ENCODE results near the gene C2CD4B. TPM values are rescaled to one million over a fixed set of nuclear protein-coding genes. Genes with fewer than 3 reads are reported as not detected.

Gene C2CD4B
- total RNA-seq, 2 donors from 2014 or later: 1.1 to 2.0 TPM

DNA sequence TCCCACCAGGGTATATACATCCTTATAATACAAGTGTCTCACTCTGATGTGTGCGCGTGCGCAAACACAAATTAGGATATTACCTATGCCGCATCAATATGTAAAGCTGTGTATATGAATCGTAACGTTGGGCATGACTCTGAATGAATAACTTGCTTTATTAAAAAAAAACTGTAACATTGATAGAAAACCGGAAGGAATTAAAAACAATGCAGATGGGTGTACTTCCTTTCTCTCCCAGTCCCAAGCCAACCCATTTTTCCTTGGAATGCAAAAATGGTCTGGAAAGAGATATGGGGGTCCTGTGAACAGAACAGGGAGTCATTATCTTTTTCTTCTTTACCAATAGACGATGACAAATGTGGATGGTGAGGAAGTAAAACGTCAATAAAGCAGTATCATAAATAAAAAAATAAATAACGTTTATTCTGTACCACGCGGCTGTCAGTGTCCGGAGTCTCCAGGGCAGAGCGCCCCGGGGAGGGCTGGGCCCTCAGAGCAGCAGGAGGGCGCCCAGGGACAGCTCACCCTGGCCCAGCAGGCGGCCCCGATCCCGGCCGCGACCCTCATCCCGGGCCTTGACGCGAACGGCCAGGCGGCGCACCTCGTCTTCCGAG is 1.6 kb downstream of the C2CD4B start:
- DNase-seq (ENCODE audit: low spot score): no peak
- intact Hi-C loops (cut with DNase I): no loop called here

DNA sequence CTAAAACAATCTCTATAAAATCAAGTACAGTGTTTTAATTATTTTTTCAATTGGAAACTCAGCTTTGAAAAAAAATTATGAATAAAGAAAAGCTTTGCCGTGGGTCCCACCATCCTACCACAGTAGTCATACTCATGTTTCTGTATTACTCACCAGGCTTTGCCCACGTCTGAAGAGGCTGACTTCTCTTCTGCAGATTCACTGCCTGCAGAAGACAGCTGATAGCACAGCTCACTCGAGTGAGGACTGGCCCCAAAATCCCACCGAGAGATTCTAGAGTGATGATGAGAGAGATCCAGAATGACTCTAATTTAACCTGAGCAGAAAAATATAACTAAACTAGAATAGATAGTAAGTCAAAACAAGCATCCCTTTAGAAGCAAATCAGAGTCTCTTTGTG is 11.9 kb downstream of the C2CD4B start:
- DNase-seq (ENCODE audit: low spot score): no peak
- intact Hi-C loops (cut with DNase I): loop anchor here in 1 of 2 donors (10.0 kb wide), 1 partner anchor 988 kb away; no protein-coding TSS in a partner anchor

- no peak for DNase-seq (ENCODE audit: low spot score)
- intact Hi-C loops (cut with DNase I): loop anchor here in 1 of 2 donors (10.0 kb wide), 1 partner anchor 986 kb away; no protein-coding TSS in a partner anchor
Measured at GRCh38 chr15:62150445-62150844, 14.6 kb downstream of the C2CD4B start.

- DNase-seq (ENCODE audit: low spot score): no peak
- intact Hi-C loops (cut with DNase I): loop anchor here in 1 of 2 donors (10.0 kb wide), 1 partner anchor 985 kb away; no protein-coding TSS in a partner anchor
Measured at GRCh38 chr15:62149729-62150128, 15.4 kb downstream of the C2CD4B start.

GRCh38 chr15:62147551-62147950 is 17.5 kb downstream of the C2CD4B start:
- intact Hi-C loops (cut with DNase I): no loop called here

DNA sequence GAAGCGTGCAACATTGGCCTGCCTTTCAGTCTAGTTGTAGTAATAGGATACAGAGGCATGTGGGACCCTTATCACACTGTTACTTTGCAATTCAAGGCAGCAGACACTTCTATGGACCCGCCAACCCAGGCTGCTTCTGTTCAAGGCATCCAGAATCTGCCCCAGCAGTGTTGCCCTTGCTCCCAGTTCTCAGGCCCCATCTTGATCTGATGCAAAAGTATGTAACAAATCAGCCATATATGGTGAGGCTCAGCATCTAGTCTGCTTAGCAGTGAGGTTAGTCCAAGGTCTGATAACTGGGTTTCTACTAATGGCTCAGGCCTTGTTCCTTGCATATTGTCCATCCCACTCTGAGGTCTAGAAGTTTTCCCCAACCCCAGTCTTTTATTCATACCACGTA is 17.9 kb downstream of the C2CD4B start:
- DNase-seq (ENCODE audit: low spot score): no peak
- intact Hi-C loops (cut with DNase I): no loop called here

More at GRCh38 chr15:62147551-62147950, 17.5 kb downstream of the C2CD4B start:
- no peak for DNase-seq (ENCODE audit: low spot score)

DNA sequence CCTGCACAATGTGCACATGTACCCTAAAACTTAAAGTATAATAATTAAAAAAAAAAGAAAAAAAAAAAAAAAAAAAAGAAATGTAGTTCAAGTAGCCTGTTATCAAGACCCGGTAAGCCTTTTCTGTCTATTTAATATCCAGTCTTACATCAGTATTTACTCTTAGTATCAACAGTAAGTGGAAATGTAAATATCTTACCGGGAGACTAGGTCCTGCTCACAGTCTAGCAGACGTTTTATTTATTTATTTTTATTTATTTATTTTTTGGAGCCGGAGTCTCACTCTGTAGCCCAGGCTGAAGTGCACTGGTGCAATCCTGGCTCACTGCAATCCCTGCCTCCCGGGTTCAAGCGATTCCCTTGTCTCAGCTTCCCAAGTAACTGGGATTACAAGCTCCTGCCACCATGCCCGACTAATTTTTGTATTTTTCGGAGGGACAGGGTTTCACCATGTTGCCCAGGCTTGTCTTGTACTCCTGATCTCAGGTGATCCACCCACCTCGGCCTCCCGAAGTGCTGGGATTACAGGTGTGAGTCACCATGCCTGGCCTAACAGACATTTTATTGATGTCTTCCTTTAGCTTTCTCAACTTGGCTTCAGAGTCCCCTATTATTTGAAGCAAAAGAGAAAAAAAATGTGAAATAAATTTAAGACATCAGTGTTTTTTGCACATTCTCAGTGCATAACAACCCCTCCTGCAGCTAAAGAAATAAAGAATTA is 19.9 kb downstream of the C2CD4B start:
- DNase-seq (ENCODE audit: low spot score): no peak
- intact Hi-C loops (cut with DNase I): no loop called here

DNA sequence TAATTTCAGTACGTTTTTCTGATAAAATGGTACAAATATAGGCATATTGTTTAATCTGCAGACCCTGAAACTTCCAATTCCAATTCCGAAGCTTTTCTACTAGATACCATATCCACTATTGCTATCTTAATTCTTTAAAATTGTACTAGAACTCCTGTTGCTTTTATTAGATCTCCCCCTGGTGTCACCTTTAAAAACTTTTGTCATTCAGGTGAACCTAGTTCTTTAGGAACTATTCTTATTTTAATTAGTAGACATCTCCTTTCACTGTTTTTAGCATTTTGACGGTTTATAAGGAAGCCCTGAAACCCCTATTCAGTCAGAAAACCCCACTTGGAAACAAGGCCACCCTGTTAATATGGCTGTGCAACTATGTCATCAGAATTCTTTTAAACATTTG is 22.3 kb downstream of the C2CD4B start:
- DNase-seq (ENCODE audit: low spot score): no peak
- intact Hi-C loops (cut with DNase I): no loop called here

GRCh38 chr15:62141643-62142588 is 23.2 kb downstream of the C2CD4B start:
- intact Hi-C loops (cut with DNase I): no loop called here
- no peak for DNase-seq (ENCODE audit: low spot score)

DNA sequence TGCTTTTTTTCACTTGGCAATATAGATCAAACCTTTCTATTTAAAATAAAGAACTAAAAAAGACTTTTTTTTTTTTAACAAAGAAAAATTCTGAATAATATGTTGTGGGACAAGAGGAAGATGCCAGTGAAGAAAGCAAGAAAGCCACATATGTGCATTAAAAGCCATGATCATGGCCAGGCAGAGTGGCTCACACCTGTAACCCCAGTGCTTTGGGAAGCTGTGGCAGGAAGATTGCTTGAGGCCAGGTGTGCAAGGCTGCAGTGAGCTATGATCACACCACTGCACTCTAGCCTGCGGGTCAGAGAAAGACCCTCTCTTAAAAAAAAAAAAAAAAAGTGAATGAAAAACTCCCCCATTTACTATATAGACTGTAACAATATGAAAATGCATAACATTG is 23.9 kb downstream of the C2CD4B start:
- no peak for DNase-seq (ENCODE audit: low spot score)
- intact Hi-C loops (cut with DNase I): no loop called here

DNA sequence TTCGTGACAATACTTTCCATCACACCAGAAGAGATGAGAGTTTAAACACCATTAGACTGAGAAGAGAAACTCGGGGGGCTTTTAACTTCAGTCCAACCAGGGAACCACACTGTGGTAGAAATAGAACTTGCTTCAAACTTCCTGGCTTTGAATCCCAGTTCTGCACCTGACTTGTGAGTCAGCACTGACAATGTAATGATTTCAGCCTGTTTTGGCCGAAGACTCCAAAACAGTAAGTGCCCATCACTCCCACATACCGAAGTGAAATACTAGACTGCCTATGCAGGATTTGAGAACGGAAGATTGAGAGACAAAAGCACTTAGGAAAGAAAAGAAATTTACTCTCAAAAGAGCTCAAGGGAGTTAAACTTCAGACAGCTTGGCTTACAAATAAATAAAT is 27.0 kb downstream of the C2CD4B start:
- intact Hi-C loops (cut with DNase I): no loop called here
- DNase-seq (ENCODE audit: low spot score): no peak

DNA sequence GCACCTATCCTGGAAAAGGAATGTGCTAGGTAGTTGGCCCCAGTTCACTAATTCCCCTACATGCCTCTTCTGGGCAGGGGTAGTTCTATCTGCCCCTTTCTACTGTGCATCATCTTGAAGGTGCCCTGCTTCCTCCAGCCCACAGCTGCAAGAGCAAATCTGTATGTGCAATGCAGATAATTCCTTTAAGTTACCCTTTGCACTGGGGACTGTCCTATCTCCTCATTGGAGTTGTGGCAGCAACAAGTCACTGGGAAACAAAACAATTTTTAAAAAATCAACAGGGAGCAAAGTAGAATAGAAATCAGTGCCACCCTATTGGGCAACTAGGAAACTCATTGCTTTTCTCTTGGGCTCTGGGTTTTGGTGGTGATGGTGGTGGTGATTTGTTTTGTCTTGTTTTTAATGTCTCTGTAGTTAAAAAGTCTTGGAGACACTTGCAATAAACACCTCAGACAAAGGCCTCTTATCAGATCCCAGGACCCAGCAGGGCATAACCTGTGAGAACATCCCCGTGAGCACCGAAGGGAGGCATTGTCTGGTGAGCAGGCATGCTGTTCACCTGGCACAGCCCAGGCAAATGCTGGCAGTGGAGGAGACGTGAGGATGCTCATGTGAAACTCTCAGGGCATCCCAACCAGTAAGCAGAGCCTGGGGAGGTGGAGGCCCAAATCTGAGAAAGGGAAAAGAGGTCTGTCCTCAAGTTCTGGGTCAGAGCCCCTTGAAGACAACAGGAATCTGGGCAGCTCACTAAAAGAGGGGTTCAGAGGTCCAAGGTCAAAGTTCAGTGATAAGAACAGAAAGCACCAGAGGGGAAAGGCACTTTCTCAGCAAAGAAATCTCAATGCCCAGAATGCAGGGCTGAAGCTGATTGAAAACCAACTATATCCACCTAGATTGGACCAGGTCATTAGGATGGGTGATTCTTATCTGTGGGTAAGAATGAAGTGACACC is 27.9 kb downstream of the C2CD4B start:
- no peak for DNase-seq (ENCODE audit: low spot score)
- intact Hi-C loops (cut with DNase I): no loop called here

GRCh38 chr15:62135532-62136134 is 29.5 kb downstream of the C2CD4B start:
- no peak for DNase-seq (ENCODE audit: low spot score)
- intact Hi-C loops (cut with DNase I): no loop called here

DNA sequence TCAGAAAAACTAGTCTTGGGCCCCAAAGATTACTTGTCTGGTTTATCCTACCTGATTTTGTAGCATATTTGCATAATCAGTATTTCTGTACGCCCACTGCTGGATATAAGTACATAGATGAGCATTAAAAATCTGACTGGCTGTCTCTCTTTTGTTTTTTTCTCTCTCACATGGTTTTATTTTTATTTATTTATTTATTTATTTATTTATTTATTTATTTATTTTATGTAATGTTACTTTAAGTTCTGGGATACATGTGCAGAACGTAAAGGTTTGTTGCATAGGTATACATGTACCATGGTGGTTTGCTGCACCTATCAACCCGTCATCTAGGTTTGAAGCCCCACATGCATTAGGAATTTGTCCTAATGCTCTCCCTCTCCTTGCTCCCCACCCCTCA is 31.9 kb downstream of the C2CD4B start:
- DNase-seq (ENCODE audit: low spot score): no peak
- intact Hi-C loops (cut with DNase I): no loop called here

GRCh38 chr15:62128916-62129315 is 36.2 kb downstream of the C2CD4B start:
- intact Hi-C loops (cut with DNase I): no loop called here
- no peak for DNase-seq (ENCODE audit: low spot score)

GRCh38 chr15:62126364-62126763 is 38.7 kb downstream of the C2CD4B start:
- intact Hi-C loops (cut with DNase I): no loop called here
- DNase-seq (ENCODE audit: low spot score): no peak

- no peak for DNase-seq (ENCODE audit: low spot score)
- intact Hi-C loops (cut with DNase I): no loop called here
Measured at GRCh38 chr15:62125773-62126172, 39.3 kb downstream of the C2CD4B start.

DNA sequence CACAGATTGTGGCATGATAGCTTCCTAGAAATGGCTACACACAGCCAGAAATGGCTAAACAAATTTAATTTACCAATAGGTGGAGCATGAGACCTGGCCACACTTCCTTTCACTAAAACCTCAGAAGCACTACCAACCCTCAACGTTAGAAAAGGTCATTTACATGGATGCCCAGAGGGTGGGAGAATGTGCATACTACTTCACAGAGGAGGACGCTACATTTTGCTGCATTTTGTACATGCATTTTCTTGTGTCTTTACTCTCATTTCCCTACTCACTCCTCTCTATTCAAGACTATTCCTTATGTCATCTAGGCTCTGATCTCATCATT is 40.1 kb downstream of the C2CD4B start:
- DNase-seq (ENCODE audit: low spot score): no peak
- intact Hi-C loops (cut with DNase I): no loop called here

Measured in posterior vena cava (tissue), 2 donors.